GM12878 (cell line): Measurements from ENCODE around the gene PIGU. TPM values are rescaled to one million over a fixed set of nuclear protein-coding genes. Genes with fewer than 3 reads are reported as not detected.

Experiments used
- ATAC-seq: fragments of 200-7000 bp; cut with Tn5 transposase; 3 replicates; pipeline ENCODE4 v1.9.1; 2020; ENCODE audit warnings: mild to moderate bottlenecking, moderate library complexity
- BruUV-seq: library from RNA; stranded (reverse); fragments of 400-500 nt; replicated peaks from 2 replicates; lab custom pipeline; 2021; lab: Mats Ljungman, UMichigan
- CTCF ChIA-PET: fragments of 300-600 bp; sonication (Branson Sonifier 250); formaldehyde crosslinking; extraction: SDS; loops from one replicate; lab custom pipeline; 2021; ENCODE audit warnings: inconsistent platforms; lab: Yijun Ruan, JAX
- POLR2A ChIA-PET: fragments of 350-600 bp; formaldehyde crosslinking; extraction: SDS; loops from one replicate; lab custom pipeline; 2021; ENCODE audit warnings: inconsistent platforms; lab: Charles Lee
- RAD21 ChIA-PET: fragments of 300-600 bp; sonication (Branson Sonifier 250); formaldehyde crosslinking; loops from one replicate; lab custom pipeline; 2023; ENCODE audit warnings: antibody characterized with exemption; ENCODE audit not compliant: unreplicated experiment; lab: Charles Lee
- SMC1A ChIA-PET: fragments of 300-600 bp; sonication (Branson Sonifier 250); formaldehyde crosslinking; loops from one replicate; lab custom pipeline; 2023; ENCODE audit not compliant: unreplicated experiment, uncharacterized antibody; lab: Charles Lee
- DNase-seq: peaks from one replicate; pipeline ENCODE4 v3.0.0-alpha.2; 2011; ENCODE audit warnings: low read depth, low spot score
- FAIRE-seq: peaks from 3 replicates; lab custom pipeline; 2011; peaks lifted over from hg19 to GRCh38; lab: Jason Lieb, UNC
- H2AFZ ChIP-seq: 2 replicates; pipeline ENCODE4 v1.6.0; 2011; ENCODE audit warnings: low read depth, low read length, control low read depth; ENCODE audit not compliant: control insufficient read depth
- H3K27ac ChIP-seq: 2 replicates; pipeline ENCODE4 v1.5.1; 2011; ENCODE audit warnings: control low read depth; ENCODE audit not compliant: control insufficient read depth, insufficient read depth
- H3K27me3 ChIP-seq, 2 experiments: replicated peaks in 1 of 2; 2 replicates each; pipeline versions ENCODE4 v1.6.0 to v1.6.1; 2011; ENCODE audit warnings: low read length in 1 of 2; ENCODE audit not compliant: control insufficient read depth in 2 of 2, insufficient read depth in 2 of 2
- H3K36me3 ChIP-seq, 2 experiments: 2 replicates each; pipeline ENCODE4 v1.5.1; 2011; ENCODE audit warnings: low read length in 1 of 2; ENCODE audit not compliant: control insufficient read depth in 2 of 2, insufficient read depth in 2 of 2
- H3K4me1 ChIP-seq: 2 replicates; pipeline ENCODE4 v1.6.1; 2011; ENCODE audit warnings: mild to moderate bottlenecking, low read length, moderate library complexity, mixed read lengths; ENCODE audit not compliant: control insufficient read depth, insufficient read depth
- H3K4me2 ChIP-seq: 2 replicates; pipeline ENCODE4 v1.6.0; 2011; ENCODE audit warnings: control low read depth; ENCODE audit not compliant: control insufficient read depth, insufficient read depth
- H3K4me3 ChIP-seq: fragments of 200-600 bp; sonication (generic); 2 replicates; pipeline ENCODE4 v1.5.1; 2016
- H3K79me2 ChIP-seq: 2 replicates; pipeline ENCODE4 v1.6.0; 2011; ENCODE audit warnings: low read length; ENCODE audit not compliant: control insufficient read depth, insufficient read depth
- H3K9ac ChIP-seq: 2 replicates; pipeline ENCODE4 v1.8.0; 2011; ENCODE audit warnings: low read length, control low read depth, mixed read lengths; ENCODE audit not compliant: control insufficient read depth, insufficient read depth
- H3K9me3 ChIP-seq: replicated peaks from 3 replicates; pipeline ENCODE4 v1.5.1; 2011; ENCODE audit warnings: mild to moderate bottlenecking, low read length; ENCODE audit not compliant: control insufficient read depth, insufficient read depth
- H4K20me1 ChIP-seq: 2 replicates; pipeline ENCODE4 v1.6.0; 2011; ENCODE audit not compliant: control insufficient read depth, insufficient read depth
- ATF7 ChIP-seq: fragments of 450-650 bp; IDR thresholded peaks from 2 replicates; pipeline ENCODE4 v1.6.1; 2016; ENCODE audit warnings: low read depth, mild to moderate bottlenecking
- CBX3 ChIP-seq: fragments of 200-600 bp; sonication (generic); IDR thresholded peaks from 2 replicates; pipeline ENCODE4 v1.6.1; 2016; ENCODE audit warnings: low read depth, borderline replicate concordance
- JUNB ChIP-seq: IDR thresholded peaks from 2 replicates; pipeline ENCODE4 v1.6.1; 2016; ENCODE audit warnings: antibody characterized with exemption, mild to moderate bottlenecking
- KDM1A ChIP-seq: fragments of 200-600 bp; sonication (generic); IDR thresholded peaks from 2 replicates; pipeline ENCODE4 v1.6.1; 2016; ENCODE audit warnings: borderline replicate concordance
- NFXL1 ChIP-seq: fragments of 450-650 bp; IDR thresholded peaks from 2 replicates; pipeline ENCODE4 v1.6.1; 2017; ENCODE audit warnings: antibody characterized with exemption, mild to moderate bottlenecking, borderline replicate concordance
- REST ChIP-seq: IDR thresholded peaks from 2 replicates; pipeline ENCODE4 v1.6.1; 2012; ENCODE audit warnings: mild to moderate bottlenecking, low read depth, low read length
- STAT1 ChIP-seq: fragments of 450-650 bp; conservative IDR thresholded peaks from 2 replicates; pipeline ENCODE4 v1.6.1; 2014; ENCODE audit warnings: antibody characterized with exemption, mild to moderate bottlenecking
- WRNIP1 ChIP-seq: IDR thresholded peaks from 2 replicates; pipeline ENCODE4 v1.6.1; 2011; ENCODE audit warnings: low read depth, low read length, improper control_type of control experiment, borderline replicate concordance
- WGBS: methylation state at CpG from one replicate; pipeline ENCODE4 v1.1.6; 2016; ENCODE audit warnings: low lambda C conversion rate; ENCODE audit not compliant: insufficient replicate concordance, insufficient coverage; ENCODE audit errors: missing lambda C conversion rate; 5-methylcytosine and 5-hydroxymethylcytosine counted together
- in situ Hi-C: fragments of 300-500 bp; cut with MboI; formaldehyde crosslinking; loops from 9 replicates; pipeline ENCODE4 v1.14.3; 2018; ENCODE audit warnings: mixed read lengths
- intact Hi-C: fragments of 100-400 bp; cut with micrococcal nuclease; formaldehyde crosslinking; loops from one replicate; pipeline ENCODE4 v1.14.2; 2022; ENCODE audit not compliant: unreplicated experiment
- polyA plus RNA-seq, 11 experiments: library from polyadenylated mRNA; depleted of rRNA in 4 of 11; unstranded in 6 of 11; stranded (reverse) in 5 of 11; fragments of >200 nt; fragmentation: Nextera tagmentation in 4 of 11; fragmentation: Illumina TruSeq in 1 of 11; extraction: Ambion mirVana in 4 of 11; extraction: Trizol in 1 of 11; gene quantifications; 1 replicate in 1 of 11; 2 replicates in 10 of 11; pipeline versions ENCODE4 v1.2.1 to v1.2.3, GENCODE V29; 2011 to 2016; ENCODE audit warnings: inconsistent platforms in 2 of 11, missing spikeins in 2 of 11, low read depth in 1 of 11
- total RNA-seq, 4 experiments: library from RNA; depleted of rRNA in 3 of 4; stranded (reverse); fragments of >200 nt in 3 of 4; fragmentation: Illumina TruSeq in 1 of 4; extraction: Trizol in 1 of 4; gene quantifications; 2 replicates each; pipeline versions ENCODE4 v1.2.1 to v1.2.3, GENCODE V29; 2013 to 2021
- TF ChIP-seq, protein P1 (sequence below): IDR thresholded peaks from 2 replicates; pipeline ENCODE4 v1.6.1; 2011; ENCODE audit warnings: mild to moderate bottlenecking, low read depth, low read length, moderate library complexity; ENCODE audit not compliant: insufficient replicate concordance
- TF ChIP-seq, protein P2 (sequence below): IDR thresholded peaks from 2 replicates; pipeline ENCODE4 v1.6.1; 2011; ENCODE audit warnings: low read depth, mild to moderate bottlenecking, low read length, moderate library complexity, borderline replicate concordance; ENCODE audit errors: extremely low read depth

Gene PIGU
- total and polyA plus RNA-seq, 10 of the 15 experiments (the other 5 are each of a cell fraction or from before 2014, with no cell fraction given): 4.1 to 88.2 (median 25.0) TPM

- H3K27ac ChIP-seq: no peak overlapping the region
- in situ Hi-C loops: no loop called here
- H3K9ac ChIP-seq: no peak overlapping the region
- POLR2A ChIA-PET: no interaction called here
- no TSS peak for BruUV-seq
- SMC1A ChIA-PET: no interaction called here
- no peaks in the 10 kb centered on the region for H4K20me1 ChIP-seq
- no peaks in the 10 kb centered on the region for H3K79me2 ChIP-seq
- H3K36me3 ChIP-seq: peaks cover 0 to 2% of the 10 kb centered on the region in 2 experiments; a peak in 2 of 4 replicates
- no peaks in the 10 kb centered on the region for H3K4me1 ChIP-seq
- RAD21 ChIA-PET: no interaction called here
- ATAC-seq (no peak), FAIRE-seq (no peak), DNase-seq (no peak)
- CTCF ChIA-PET: interaction anchor here (0.8 to 1.1 kb wide), 2 partner anchors 15 to 201 kb away, joined by 3 read pairs; no protein-coding TSS in a partner anchor
- 89% methylated on average over 9 of the region's 9 CpGs for WGBS
- no peak overlapping the region for H3K4me2 ChIP-seq
- no peaks in the 10 kb centered on the region for H3K9me3 ChIP-seq
- H2AFZ ChIP-seq: no peak overlapping the region
- TF ChIP-seq JUNB (no peak), NFXL1 (no peak), CBX3 (no peak), WRNIP1 (no peak), REST (no peak), STAT1 (no peak), KDM1A (no peak), ATF7 (no peak)
- TF ChIP-seq, protein P1, sequence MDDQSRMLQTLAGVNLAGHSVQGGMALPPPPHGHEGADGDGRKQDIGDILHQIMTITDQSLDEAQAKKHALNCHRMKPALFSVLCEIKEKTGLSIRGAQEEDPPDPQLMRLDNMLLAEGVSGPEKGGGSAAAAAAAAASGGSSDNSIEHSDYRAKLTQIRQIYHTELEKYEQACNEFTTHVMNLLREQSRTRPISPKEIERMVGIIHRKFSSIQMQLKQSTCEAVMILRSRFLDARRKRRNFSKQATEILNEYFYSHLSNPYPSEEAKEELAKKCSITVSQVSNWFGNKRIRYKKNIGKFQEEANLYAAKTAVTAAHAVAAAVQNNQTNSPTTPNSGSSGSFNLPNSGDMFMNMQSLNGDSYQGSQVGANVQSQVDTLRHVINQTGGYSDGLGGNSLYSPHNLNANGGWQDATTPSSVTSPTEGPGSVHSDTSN: no peak
- TF ChIP-seq, protein P2, sequence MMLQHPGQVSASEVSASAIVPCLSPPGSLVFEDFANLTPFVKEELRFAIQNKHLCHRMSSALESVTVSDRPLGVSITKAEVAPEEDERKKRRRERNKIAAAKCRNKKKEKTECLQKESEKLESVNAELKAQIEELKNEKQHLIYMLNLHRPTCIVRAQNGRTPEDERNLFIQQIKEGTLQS: no peak
- intact Hi-C loops: no loop called here
- H3K27me3 ChIP-seq: no peaks in the 10 kb centered on the region
- no peak overlapping the region for H3K4me3 ChIP-seq
These were observed 109.7 kb downstream of the PIGU start for GRCh38 chr20:34566978-34567891.
